ENCODE measurements around the gene EPN2.

DNA sequence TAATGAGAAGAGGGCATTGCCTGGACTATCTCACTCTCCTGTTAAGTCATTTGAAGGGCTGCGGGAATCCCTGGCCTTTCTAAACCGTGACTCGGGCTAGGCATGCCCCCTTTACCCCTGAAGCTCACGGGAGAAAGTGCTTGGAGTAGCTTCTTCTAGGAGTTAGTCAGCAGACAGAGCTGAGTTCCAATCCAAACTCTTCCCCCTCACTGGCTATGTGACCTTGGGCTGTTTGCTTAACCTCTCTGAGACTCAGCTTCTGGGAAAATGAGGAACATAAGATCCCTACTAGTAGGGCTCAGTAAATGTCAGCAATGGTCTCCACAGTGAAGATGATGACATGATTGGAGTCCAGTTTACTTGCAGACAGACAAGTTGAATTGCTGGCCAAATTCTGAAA, 131.1 kb downstream of the EPN2 start:
- TF ChIP-seq, protein P1, sequence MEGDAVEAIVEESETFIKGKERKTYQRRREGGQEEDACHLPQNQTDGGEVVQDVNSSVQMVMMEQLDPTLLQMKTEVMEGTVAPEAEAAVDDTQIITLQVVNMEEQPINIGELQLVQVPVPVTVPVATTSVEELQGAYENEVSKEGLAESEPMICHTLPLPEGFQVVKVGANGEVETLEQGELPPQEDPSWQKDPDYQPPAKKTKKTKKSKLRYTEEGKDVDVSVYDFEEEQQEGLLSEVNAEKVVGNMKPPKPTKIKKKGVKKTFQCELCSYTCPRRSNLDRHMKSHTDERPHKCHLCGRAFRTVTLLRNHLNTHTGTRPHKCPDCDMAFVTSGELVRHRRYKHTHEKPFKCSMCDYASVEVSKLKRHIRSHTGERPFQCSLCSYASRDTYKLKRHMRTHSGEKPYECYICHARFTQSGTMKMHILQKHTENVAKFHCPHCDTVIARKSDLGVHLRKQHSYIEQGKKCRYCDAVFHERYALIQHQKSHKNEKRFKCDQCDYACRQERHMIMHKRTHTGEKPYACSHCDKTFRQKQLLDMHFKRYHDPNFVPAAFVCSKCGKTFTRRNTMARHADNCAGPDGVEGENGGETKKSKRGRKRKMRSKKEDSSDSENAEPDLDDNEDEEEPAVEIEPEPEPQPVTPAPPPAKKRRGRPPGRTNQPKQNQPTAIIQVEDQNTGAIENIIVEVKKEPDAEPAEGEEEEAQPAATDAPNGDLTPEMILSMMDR (IDR thresholded peaks at IDR 0.05) = no peak
- no peak for TF ChIP-seq POLR2A (IDR thresholded peaks at IDR 0.05)

All from uterus (tissue), 2 donors.